Smooth muscle cell of the brain vasculature (primary cell): ENCODE measurements around the gene OAF.
"Not testable (repeated sequence)": the region's sequence is repeated elsewhere in the genome, so short reads cannot be mapped to it uniquely, and the experiment has no call there.

Source experiments
- DNase-seq: peaks from one replicate; pipeline ENCODE4 v3.0.0-alpha.2; 2012; ENCODE audit warnings: low read depth, low spot score

The OAF gene

GRCh38 chr11:120240866-120241265 lies 30.0 kb downstream of the OAF start:
- no peak for DNase-seq

GRCh38 chr11:120241277-120241676 lies 30.4 kb downstream of the OAF start:
- no peak for DNase-seq

GRCh38 chr11:120243221-120243620 lies 32.4 kb downstream of the OAF start:
- DNase-seq = no peak

GRCh38 chr11:120244476-120245365 lies 33.9 kb downstream of the OAF start:
- no peak for DNase-seq

- DNase-seq = no peak
These were observed 34.6 kb downstream of the OAF start for GRCh38 chr11:120245434-120245833.

- no peak for DNase-seq
These were observed 37.9 kb downstream of the OAF start for GRCh38 chr11:120248551-120249278.

GRCh38 chr11:120249279-120250262 lies 38.7 kb downstream of the OAF start:
- DNase-seq = no peak

GRCh38 chr11:120253377-120253776 lies 42.5 kb downstream of the OAF start:
- not testable (repeated sequence) for DNase-seq

GRCh38 chr11:120254788-120255518 lies 44.1 kb downstream of the OAF start:
- no peak for DNase-seq

GRCh38 chr11:120255519-120255866 lies 44.7 kb downstream of the OAF start:
- DNase-seq = no peak

GRCh38 chr11:120256178-120256577 lies 45.3 kb downstream of the OAF start:
- no peak for DNase-seq

GRCh38 chr11:120256779-120257178 lies 45.9 kb downstream of the OAF start:
- no peak for DNase-seq

GRCh38 chr11:120257346-120257745 lies 46.5 kb downstream of the OAF start:
- no peak for DNase-seq

- DNase-seq = no peak
These were observed 47.8 kb downstream of the OAF start for GRCh38 chr11:120258661-120259060.

- no peak for DNase-seq
These were observed 48.4 kb downstream of the OAF start for GRCh38 chr11:120259241-120259640.

- DNase-seq = no peak
These were observed 49.2 kb downstream of the OAF start for GRCh38 chr11:120259988-120260565.

- no peak for DNase-seq
These were observed 49.8 kb downstream of the OAF start for GRCh38 chr11:120260616-120261015.

GRCh38 chr11:120261321-120261720 lies 50.5 kb downstream of the OAF start:
- DNase-seq = no peak

- no peak for DNase-seq
These were observed 51.1 kb downstream of the OAF start for GRCh38 chr11:120261931-120262330.

- no peak for DNase-seq
These were observed 56.5 kb downstream of the OAF start for GRCh38 chr11:120267319-120267718.

- DNase-seq = no peak
These were observed 57.9 kb downstream of the OAF start for GRCh38 chr11:120268686-120269085.
